NCI-H446 (cell line): ENCODE data around the gene KMT2A.
"Not testable (repeated sequence)": the region's sequence is repeated elsewhere in the genome, so short reads cannot be mapped to it uniquely, and the experiment has no call there.

Source experiments
- DNase-seq, 2 experiments: peaks; one replicate each; lab custom pipeline; 2025; lab: John Stamatoyannopoulos, UW

KMT2A gene

DNA sequence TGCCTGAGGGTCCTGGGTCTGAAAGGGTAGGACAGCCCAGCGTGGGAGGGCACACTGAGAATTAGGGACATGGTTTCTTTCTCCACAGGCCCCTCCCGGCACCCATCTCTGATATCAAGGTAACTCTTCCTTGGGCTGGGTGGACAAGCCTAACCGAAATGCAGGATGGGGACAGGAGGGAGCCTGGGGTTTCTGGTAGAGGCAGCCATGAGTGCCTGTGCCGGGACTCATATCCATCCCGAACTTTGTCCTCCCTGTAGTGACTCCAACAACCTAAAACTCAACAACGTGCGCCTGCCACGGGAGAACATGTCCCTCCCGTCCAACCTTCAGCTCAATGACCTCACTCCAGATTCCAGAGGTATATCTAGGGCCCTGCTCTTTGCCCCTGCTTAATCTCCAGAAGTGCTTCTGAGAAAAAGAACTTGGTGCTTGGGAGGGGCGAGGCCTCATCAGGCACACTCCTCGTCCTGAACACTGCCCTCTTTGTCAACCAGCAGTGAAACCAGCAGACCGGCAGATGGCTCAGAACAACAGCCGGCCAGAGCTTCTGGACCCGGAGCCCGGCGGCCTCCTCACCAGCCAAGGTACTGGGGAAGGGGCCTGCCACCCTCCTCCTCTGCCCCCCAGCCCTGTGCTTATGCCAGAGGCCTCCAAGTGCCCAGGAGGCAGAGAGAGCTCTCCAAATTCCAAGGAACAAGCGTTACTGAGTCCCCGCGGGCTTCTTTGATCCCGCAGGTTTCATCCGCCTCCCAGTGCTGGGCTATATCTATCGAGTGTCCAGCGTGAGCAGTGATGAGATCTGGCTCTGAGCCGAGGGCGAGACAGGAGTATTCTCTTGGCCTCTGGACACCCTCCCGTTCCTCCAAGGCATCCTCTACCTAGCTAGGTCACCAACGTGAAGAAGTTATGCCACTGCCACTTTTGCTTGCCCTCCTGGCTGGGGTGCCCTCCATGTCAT lies 97.8 kb downstream of the KMT2A start:
- no peak for DNase-seq

- no peak for DNase-seq
Measured at GRCh38 chr11:118535261-118535660, 99.0 kb downstream of the KMT2A start.

DNA sequence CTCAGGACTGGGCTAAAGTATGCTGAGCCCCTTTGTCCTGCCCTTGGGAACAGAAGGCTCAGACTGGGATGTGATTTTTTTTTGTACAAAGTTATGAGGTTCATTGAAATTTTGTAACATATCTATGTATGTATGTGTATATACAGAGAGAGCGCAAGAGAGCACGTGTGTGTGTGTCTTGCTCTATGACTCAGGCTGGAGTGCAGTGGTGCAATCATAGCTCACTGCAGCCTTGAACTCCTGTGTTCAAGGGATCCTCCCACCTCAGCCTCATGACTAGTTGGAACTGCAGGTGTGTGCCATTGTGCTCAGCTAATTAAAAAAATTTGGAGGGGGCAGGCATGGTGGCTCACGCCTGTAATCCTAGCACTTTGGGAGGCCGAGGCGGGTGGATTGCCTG lies 100.4 kb downstream of the KMT2A start:
- DNase-seq, result no peak

DNA sequence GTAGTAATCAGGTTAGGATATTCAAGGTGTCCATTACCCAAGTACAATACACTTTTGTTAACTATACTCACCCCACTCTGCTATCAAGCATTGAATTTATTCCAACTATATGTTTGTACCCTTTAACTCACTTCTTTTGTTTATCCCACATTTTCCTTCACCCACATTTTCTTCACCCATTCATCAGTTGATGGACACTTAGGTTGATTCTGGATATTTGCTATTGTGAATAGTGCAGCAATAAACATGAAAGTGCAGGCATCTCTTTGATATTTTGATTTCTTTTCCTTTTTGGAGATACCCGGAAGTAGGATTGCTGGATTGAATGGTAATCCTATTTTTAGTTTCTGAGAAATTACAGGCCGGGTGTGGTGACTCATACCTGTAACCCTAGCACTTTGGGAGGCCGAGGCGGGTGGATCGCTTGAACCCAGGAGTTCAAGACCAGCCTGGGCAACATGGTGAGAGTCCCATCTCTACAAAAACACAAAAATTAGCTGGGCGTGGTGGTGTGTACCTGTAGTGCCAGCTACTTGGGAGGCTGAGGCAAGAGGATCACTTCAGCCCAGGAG lies 101.2 kb downstream of the KMT2A start:
- no peak for DNase-seq

DNA sequence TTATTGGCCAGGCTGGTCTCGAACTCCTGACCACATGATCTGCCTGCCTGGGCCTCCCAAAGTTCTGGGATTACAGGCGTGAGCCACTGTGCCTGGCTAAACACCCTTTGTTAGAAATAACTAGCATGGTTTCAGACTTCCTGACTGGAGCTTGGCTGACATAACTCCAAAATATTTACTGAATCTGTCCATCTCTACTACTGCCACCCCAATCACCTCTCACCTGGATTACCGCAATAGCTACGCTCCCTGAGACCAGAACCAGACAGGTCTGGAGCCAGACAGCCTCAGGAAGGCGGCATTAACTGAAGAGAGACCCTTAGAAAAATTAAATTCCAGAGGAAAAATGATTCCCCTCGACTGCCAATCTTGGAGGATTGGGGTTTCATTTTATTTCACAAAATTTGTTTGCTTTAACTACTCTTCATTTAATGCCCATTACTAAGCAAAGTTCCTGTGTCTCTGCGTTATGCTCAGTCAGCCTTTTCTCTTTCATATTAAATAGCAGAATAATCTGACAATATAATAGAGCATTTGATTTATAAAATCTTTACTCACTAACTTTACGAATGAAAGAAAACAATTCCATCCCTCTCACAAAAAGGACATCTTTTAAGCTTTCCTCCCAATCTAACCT lies 107.8 kb downstream of the KMT2A start:
- DNase-seq, result no peak

DNA sequence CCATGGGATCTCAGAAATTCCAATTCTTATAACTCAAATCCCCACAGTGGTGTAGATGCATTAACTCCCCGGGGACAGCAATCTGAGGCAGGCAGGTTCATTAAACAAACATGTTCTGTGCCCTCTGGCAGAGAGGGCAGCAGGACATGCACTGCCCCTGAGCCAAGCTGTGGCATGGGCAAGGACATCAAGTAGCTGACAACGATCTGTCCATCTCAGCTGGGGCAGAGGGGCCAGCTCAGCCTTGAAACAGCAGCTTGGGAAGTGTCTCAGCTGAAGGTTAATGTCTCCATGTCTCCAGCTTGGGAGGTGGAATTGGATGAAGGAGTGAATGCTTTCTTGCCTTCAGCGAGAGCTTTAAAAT lies 108.3 kb downstream of the KMT2A start:
- DNase-seq, result no peak

- DNase-seq, result no peak
Measured at GRCh38 chr11:118545533-118545932, 109.2 kb downstream of the KMT2A start.

DNA sequence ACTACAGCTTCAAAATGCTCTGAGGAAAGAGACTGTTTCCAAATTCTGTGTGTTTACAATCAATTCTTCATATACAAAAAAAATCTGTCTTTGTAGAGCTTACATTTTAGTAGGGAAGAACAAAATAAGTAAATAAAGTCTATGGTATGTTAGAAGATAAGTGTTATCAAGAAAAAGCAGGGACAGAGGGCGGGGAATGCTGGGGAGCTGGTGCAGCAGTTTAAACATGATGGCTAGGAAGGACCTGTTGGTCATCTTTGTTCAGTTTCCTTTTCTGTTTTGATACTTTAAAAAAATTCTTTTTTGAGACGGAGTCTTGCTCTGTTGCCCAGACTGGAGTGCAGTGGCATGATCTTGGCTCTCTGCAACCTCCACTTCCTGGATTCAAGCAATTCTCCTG lies 110.8 kb downstream of the KMT2A start:
- DNase-seq, result no peak

- DNase-seq, result no peak
Measured at GRCh38 chr11:118552341-118552740, 116.0 kb downstream of the KMT2A start.

- DNase-seq, result no peak
Measured at GRCh38 chr11:118560806-118561205, 124.5 kb downstream of the KMT2A start.

GRCh38 chr11:118565051-118565450 lies 128.8 kb downstream of the KMT2A start:
- DNase-seq, result peak in 1 of 2 experiments; percentile 65

DNA sequence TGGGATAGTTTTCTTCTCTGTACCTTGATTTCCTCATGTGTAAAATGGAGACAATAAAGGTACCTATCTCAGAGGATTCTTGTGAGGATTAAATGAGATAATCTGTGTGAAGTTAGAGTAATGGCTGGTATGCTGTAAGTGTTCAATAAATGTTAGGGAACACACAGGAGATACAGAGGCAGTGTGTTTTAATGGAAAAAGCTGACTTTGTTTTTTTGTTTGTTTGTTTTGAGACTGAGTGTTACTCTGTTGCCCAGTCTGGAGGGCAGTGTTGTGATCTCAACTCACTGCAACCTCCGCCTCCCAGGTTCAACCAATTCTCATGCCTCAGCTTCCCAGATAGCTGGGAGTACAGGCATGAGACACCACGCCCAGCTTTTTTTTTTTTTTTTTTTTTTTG lies 133.4 kb downstream of the KMT2A start:
- DNase-seq, result no peak

GRCh38 chr11:118570787-118571186 lies 134.5 kb downstream of the KMT2A start:
- DNase-seq, result no peak

DNA sequence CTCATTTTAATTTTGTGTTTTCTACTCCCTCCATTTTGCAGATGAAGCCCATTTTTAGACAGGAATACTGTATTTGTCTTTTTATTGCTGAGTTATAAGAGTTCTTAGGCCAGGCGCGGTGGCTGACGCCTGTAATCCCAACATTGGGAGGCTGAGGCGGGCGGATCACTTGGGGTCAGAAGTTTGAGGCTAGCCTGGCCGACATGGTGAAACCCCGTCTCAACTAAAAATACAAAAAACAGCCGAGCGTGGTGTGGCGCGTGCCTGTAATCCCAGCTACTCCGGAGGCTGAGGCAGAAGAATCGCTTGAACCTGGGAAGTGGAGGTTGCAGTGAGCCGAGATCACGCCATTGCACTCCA lies 135.4 kb downstream of the KMT2A start:
- DNase-seq, result not testable (repeated sequence)

DNA sequence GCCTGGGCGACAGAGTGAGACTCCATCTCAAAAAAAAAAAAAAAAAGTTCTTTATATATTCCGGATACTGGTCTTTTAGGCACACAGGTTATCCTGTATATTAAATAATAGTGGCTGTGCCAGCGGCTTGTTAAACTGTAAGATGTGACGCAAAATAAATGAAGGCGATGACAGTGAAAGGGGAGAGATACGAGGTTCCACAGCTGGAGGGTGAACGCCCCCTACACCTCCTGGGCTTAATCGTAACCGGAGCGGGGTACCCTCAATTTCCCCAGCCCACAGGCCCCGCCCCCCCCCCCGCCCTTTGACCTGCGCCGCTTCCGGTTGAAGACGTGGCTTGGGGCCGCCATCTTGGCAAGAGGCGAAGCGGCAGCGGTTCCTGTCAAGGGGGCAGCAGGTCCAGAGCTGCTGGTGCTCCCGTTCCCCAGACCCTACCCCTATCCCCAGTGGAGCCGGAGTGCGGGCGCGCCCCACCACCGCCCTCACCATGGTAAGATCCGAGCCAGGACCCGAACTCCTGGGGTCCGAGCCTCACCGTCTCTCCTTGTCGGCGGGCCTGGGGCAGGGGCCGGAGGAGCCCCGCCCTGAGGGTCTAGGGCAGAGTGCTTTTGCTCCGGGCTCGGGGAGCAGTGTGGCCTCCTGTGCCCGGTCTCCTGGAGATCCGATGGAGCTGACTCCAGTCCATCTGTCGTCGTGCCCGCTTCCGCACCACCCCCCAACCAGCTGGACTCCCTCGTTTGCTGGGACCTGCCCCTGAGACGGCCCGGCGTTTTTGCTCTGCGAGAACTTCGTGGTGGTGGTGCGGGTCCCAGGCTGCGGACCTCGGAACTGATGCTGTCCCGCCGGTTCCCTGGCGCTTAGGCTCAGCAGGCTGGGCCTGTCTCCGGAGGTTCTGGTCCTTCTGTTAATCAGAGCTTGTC lies 136.0 kb downstream of the KMT2A start, which contains the start of gene ARCN1:
Gene ARCN1 (plus strand): TSS at position 349 of the 920 bp plus-strand sequence. CDS start 139 bp downstream, at position 488.
- peak in 1 of 2 experiments; percentile 75 for DNase-seq

- no peak for DNase-seq
Measured at GRCh38 chr11:118572981-118573550, 136.8 kb downstream of the KMT2A start.

DNA sequence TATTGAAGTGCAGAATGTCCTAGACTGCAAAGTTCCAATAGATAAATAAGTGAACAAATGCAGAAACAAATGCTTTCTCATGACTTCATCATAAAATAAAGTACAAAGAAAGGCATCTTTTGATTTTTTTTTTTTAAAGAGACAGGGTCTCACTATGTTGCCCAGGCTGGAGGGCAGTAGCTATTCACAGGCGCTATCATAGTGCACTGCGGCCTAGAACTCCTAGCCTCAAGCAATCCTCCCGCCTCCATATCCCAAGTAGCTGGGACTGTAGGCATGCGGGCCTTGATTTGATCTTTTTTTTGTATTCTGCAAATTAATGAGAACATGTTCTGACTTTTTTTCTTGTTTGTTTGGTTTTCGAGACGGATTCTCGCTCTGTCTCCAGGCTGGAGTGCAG lies 138.3 kb downstream of the KMT2A start:
- DNase-seq, result no peak
